Cardiac muscle cell (in vitro differentiated cells and primary cell): Measurements from ENCODE around the gene GOSR2. TPM values are rescaled to one million over a fixed set of nuclear protein-coding genes. Genes with fewer than 3 reads are reported as not detected.
"Not testable (repeated sequence)": the region's sequence is repeated elsewhere in the genome, so short reads cannot be mapped to it uniquely, and the experiment has no call there.

Source experiments
- DNase-seq, 2 donors: peaks; one replicate each; pipeline versions ENCODE4 v3.0.0 to v3.0.0-alpha.2; 2010 to 2017; ENCODE audit warnings: low read depth in 1 of 2, low spot score in 1 of 2
- H3K27ac ChIP-seq: fragments of 200-600 bp; sonication (generic); 2 replicates; pipeline ENCODE4 v1.5.1; 2016
- H3K27me3 ChIP-seq: fragments of 200-600 bp; sonication (generic); 2 replicates; pipeline ENCODE4 v1.6.0; 2016; ENCODE audit warnings: control low read depth
- H3K36me3 ChIP-seq: fragments of 200-600 bp; sonication (generic); 2 replicates; pipeline ENCODE4 v1.5.1; 2016; ENCODE audit warnings: control low read depth
- H3K4me1 ChIP-seq: fragments of 200-600 bp; sonication (generic); 2 replicates; pipeline ENCODE4 v1.8.1; 2017; ENCODE audit warnings: low read depth, mild to moderate bottlenecking, mixed run types
- H3K4me3 ChIP-seq: fragments of 200-600 bp; sonication (generic); 2 replicates; pipeline ENCODE4 v1.5.1; 2016; ENCODE audit warnings: mild to moderate bottlenecking
- H3K9me3 ChIP-seq: fragments of 200-600 bp; sonication (generic); 2 replicates; pipeline ENCODE4 v1.5.1; 2017; ENCODE audit warnings: low read depth, mild to moderate bottlenecking, control low read depth
- polyA plus RNA-seq: library from polyadenylated mRNA; unstranded; fragments of >200 nt; fragmentation: Nextera tagmentation; extraction: Ambion mirVana; gene quantifications from 2 replicates; pipeline ENCODE4 v1.2.1, GENCODE V29; 2016
- total RNA-seq: library from RNA; depleted of rRNA; stranded (reverse); fragments of >200 nt; gene quantifications from 2 replicates; pipeline ENCODE4 v1.2.3, GENCODE V29; 2016
- TF ChIP-seq, protein P1 (sequence below): IDR thresholded peaks from 2 replicates; pipeline ENCODE4 v1.5.1; 2012; ENCODE audit warnings: low read depth, mild to moderate bottlenecking, low read length

Gene GOSR2
- total and polyA plus RNA-seq, 2 experiments from 2014 or later: 34.1 to 60.9 TPM

GRCh38 chr17:46950342-46950996 lies 27.5 kb downstream of the GOSR2 start:
- no peak overlapping the region for H3K4me3 ChIP-seq
- H3K27me3 ChIP-seq: no peaks in the 10 kb centered on the region
- no peak overlapping the region for H3K27ac ChIP-seq
- no peaks in the 10 kb centered on the region for H3K4me1 ChIP-seq
- no peaks in the 10 kb centered on the region for H3K36me3 ChIP-seq
- no peaks in the 10 kb centered on the region for H3K9me3 ChIP-seq
- no peak for DNase-seq
- TF ChIP-seq, protein P1, sequence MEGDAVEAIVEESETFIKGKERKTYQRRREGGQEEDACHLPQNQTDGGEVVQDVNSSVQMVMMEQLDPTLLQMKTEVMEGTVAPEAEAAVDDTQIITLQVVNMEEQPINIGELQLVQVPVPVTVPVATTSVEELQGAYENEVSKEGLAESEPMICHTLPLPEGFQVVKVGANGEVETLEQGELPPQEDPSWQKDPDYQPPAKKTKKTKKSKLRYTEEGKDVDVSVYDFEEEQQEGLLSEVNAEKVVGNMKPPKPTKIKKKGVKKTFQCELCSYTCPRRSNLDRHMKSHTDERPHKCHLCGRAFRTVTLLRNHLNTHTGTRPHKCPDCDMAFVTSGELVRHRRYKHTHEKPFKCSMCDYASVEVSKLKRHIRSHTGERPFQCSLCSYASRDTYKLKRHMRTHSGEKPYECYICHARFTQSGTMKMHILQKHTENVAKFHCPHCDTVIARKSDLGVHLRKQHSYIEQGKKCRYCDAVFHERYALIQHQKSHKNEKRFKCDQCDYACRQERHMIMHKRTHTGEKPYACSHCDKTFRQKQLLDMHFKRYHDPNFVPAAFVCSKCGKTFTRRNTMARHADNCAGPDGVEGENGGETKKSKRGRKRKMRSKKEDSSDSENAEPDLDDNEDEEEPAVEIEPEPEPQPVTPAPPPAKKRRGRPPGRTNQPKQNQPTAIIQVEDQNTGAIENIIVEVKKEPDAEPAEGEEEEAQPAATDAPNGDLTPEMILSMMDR: no peak

DNA sequence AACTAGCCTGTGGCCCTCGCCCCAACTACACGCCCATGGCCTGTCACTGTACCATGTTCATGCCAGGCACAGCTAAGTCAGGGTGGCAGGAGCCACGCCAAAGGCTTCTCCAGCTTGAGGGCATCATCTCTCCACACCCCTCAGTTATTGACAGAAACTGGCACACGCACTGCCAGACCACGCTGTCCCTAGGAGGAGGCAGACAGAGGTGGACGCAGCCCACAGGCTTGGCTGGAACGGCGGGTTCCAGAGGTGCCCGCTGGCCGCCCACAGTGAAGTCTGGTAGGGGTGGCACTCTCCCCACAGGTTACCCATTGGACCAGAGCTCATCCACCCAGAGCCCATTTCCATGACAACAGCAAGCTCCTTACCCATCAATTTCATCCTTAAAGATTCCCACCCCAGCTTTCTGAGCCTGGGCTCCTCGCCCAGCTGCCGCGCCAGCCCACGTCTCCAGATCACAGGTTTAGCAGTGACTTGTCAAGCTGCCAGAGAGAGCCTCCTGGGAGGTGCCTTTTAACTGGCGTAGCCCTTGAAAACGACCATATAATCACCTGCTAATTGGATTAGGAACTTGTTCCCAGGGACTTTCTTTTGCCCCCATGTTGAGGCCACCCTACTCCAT lies 28.1 kb downstream of the GOSR2 start:
- peak in 1 of 2 donors; percentile 8 for DNase-seq
- no peak overlapping the region for H3K4me3 ChIP-seq
- TF ChIP-seq, protein P1: no peak
- no peaks in the 10 kb centered on the region for H3K4me1 ChIP-seq
- H3K27me3 ChIP-seq: no peaks in the 10 kb centered on the region
- H3K36me3 ChIP-seq: no peaks in the 10 kb centered on the region
- no peaks in the 10 kb centered on the region for H3K9me3 ChIP-seq
- H3K27ac ChIP-seq: no peak overlapping the region

GRCh38 chr17:46951706-46952105 lies 28.7 kb downstream of the GOSR2 start:
- H3K9me3 ChIP-seq: no peaks in the 10 kb centered on the region
- H3K36me3 ChIP-seq: no peaks in the 10 kb centered on the region
- no peak overlapping the region for H3K27ac ChIP-seq
- H3K4me1 ChIP-seq: no peaks in the 10 kb centered on the region
- TF ChIP-seq, protein P1: no peak
- H3K4me3 ChIP-seq: no peak overlapping the region
- DNase-seq: no peak
- H3K27me3 ChIP-seq: no peaks in the 10 kb centered on the region

GRCh38 chr17:46952115-46952514 lies 29.2 kb downstream of the GOSR2 start:
- no peaks in the 10 kb centered on the region for H3K4me1 ChIP-seq
- TF ChIP-seq, protein P1: no peak
- H3K4me3 ChIP-seq: no peak overlapping the region
- H3K27ac ChIP-seq: no peak overlapping the region
- H3K9me3 ChIP-seq: no peaks in the 10 kb centered on the region
- no peaks in the 10 kb centered on the region for H3K36me3 ChIP-seq
- no peak for DNase-seq
- H3K27me3 ChIP-seq: no peaks in the 10 kb centered on the region

DNA sequence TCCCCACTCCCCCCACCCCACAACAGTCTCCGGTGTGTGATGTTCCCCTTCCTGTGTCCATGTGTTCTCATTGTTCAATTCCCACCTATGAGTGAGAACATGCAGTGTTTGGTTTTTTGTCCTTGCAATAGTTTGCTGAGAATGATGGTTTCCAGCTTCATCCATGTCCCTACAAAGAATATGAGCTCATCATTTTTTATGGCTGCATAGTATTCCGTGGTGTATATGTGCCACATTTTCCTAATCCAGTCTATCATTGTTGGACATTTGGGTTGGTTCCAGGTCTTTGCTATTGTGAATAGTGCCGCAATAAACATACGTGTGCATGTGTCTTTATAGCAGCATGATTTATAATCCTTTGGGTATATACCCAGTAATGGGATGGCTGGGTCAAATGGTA lies 30.2 kb downstream of the GOSR2 start:
- H3K4me1 ChIP-seq, H3K27me3 ChIP-seq, H3K9me3 ChIP-seq, H3K27ac ChIP-seq, DNase-seq, H3K4me3 ChIP-seq, H3K36me3 ChIP-seq: not testable (repeated sequence)

- peak in 1 of 2 donors; percentile 57 for DNase-seq
- Histone ChIP-seq H3K4me3 (no peak overlapping the region), H3K9me3 (no peaks in the 10 kb centered on the region), H3K36me3 (no peaks in the 10 kb centered on the region), H3K27ac (no peak overlapping the region), H3K27me3 (no peaks in the 10 kb centered on the region), H3K4me1 (no peaks in the 10 kb centered on the region)
- TF ChIP-seq, protein P1: no peak
Measured at GRCh38 chr17:46958041-46958591, 35.2 kb downstream of the GOSR2 start.
